Measurements from ENCODE around the gene IRF2BP2.
A peak's percentile ranks its signal among the peaks of the same experiment; 100 is the strongest.
"Not testable (repeated sequence)": the region's sequence is repeated elsewhere in the genome, so short reads cannot be mapped to it uniquely, and the experiment has no call there.

Gene IRF2BP2

GRCh38 chr1:234601301-234602017 lies 8.5 kb downstream of the IRF2BP2 start:
- peak; percentile 54 for DNase-seq (ENCODE audit: low spot score)

- DNase-seq (ENCODE audit: low spot score) = peak; percentile 78
Measured at GRCh38 chr1:234600418-234601281, 9.3 kb downstream of the IRF2BP2 start.

GRCh38 chr1:234599617-234600417 lies 10.2 kb downstream of the IRF2BP2 start:
- peak; percentile 87 for DNase-seq (ENCODE audit: low spot score)

DNA sequence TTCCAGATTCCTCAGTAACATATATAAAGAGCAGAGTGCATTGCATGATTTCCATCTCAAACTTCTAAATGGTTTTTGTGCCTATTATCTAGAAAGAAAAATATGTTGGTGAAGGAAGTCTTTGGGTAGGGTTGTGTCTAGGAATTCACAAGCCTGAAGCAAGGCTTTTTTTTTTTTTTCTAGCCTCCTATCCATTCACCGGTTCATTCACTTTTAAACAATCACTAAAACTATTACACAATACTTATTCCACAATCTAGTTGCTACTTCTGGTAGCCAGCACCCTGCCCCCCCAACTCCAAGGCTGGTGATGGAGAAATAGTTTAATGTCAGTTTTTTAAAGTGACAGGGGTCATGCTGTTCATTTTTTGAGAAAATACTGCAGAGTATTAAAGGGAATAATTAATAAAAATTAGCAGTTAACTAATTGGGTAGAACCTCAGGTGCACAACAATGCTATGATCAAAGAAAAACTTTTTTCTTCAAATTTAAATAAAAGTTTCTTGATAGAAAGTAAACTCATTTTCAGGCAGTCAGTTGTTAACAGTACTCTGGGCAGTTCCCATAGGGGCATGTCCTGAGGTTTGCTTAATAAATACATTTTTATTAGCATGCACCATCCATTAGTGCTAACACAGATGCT lies 10.9 kb downstream of the IRF2BP2 start:
- DNase-seq (ENCODE audit: low spot score) = no peak

GRCh38 chr1:234597894-234598293 lies 12.1 kb downstream of the IRF2BP2 start:
- DNase-seq (ENCODE audit: low spot score) = peak; percentile 57

DNA sequence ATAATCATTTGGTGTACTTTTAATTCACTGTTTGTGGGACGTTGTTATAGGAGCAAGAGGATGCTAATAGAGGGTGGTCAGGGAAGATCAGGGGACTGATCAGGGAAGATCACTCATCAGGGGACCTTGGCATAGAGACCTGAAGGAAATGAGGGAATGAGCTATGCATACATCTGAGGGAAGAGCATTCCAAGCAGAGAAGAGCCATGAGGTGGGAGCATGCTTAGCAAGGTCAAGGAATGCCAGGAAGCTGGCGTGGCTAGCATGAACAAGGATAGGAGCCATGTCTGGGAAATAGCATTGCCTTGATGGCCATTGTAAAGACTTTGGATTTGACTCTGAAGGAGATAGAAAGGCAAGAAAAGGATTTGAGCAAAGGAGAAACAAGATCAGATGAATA lies 14.1 kb downstream of the IRF2BP2 start:
- DNase-seq (ENCODE audit: low spot score) = no peak

- DNase-seq (ENCODE audit: low spot score) = not testable (repeated sequence)
Measured at GRCh38 chr1:234594575-234594974, 15.4 kb downstream of the IRF2BP2 start.

DNA sequence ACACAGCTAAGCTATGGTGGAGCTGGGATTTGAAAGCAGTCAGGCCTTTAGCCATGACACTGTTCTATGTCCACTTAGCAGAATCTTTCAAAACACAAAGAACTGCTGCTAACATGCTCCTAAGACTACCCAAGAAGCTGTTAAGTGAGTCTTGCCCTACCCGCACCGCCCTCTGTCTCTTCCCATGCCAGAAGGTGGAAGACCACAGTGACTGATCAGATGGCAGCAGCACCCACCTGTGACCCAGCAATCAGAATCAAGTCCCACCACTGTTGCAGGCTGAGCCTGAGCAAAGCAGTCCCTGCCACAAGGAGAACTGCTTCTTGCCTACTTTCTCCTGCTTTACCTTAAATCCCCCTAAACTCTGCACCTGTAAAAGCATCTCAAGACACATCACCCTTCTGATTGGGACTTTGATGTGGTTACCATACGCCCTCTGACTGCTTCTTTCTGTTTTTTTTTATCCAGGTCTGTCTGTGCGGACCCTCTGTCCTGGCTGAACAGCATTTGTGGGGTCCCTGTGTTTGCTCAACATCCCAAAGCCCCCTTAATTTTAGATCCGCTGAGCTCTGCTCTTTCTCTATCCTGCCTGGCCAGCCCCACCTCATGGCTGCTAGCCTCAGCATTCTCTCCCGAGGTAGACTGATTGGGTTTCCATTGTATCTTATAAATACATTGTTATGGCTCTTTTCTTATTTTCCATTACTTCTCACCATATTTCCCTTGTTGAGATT lies 16.0 kb downstream of the IRF2BP2 start:
- no peak for DNase-seq (ENCODE audit: low spot score)

DNA sequence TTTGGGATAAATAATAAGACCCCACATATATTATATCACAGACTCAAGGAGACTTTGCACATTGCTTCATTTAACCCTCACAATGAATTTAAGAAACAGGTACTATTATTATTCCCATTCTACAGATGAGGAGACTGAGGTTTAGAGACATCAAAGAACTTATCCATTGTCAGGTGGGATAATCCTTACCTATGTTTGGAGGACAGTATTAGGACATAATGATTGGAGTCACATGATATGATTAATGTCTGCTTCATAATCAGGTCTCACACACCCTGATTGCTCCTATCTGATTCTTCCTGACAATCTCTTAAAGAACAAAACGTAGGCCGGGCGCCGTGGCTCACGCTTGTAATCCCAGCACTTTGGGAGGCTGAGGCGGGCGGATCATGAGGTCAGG lies 16.9 kb downstream of the IRF2BP2 start:
- DNase-seq (ENCODE audit: low spot score) = no peak

DNA sequence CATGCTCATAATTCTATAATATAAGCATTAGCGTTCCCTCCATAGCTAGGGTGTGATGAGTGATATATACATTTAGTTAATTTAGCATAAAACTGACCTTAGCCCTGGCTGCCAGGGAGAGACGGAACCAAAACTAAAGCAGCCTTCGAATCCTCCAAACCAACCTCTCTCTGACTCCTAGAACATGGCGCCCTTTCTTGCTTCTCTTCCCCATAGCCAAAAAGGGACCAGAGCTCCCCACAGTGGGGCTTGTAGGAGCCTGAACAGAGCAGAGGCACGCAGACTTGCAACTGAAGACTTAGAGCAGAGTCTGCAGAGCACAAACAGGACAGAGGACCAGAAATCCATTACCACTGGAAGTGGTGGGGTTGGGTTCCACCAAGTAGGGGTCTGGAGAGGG lies 17.7 kb downstream of the IRF2BP2 start:
- DNase-seq (ENCODE audit: low spot score) = no peak

DNA sequence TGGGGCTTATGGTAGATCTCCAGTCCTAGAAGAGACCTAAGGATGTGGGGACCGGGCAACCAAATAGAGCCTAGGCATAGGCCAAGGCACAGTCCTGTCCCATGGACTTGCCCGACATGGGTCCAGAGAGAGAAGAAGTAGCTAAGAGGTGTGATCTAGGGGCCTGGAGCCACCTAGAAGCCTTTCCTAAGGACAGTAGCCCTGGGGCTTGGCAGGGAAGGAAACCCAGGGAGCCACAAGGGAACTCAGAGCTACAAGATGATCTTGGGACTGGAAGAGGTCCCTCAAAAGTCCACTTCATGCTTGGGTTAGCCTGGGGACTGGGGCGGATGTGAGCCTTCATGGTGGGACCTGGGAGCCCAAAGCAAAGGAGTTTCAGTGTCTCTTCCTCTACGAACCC lies 18.8 kb downstream of the IRF2BP2 start:
- DNase-seq (ENCODE audit: low spot score) = no peak

DNA sequence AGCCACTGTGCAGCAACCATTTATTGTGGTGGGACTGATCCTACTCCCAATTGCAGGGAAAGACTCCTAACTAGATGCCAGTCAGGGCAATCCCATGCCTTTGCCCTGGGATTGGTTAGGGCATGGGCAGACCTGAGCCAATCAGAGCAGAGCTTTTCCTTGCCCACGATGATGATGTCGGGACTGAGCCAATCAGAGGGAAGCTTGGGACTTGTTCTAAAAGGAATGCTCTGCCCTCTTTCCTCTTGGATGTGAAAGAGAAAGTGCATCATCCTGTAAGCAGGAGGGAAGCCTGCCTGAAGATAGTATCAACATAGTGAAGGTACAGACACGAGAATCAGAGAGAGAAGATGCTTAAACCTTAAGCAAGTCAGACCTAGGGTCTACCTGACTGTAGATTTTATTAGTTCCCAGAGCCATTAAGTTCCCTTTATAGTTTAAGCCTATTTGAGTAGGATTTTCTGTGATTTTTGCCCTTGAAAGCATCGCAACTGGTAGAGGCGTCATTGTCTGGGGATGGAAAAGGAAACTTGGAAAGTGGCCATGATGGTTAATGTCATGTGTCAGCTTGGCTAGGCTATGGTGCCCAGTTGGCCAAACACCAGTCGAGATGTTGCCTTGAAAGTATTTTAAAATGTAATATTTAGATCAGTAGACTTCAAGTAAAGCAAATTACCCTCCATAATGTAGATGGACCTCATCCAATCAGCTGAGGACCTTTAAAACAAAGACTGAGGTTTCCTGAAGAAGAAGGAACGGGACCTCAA lies 19.9 kb downstream of the IRF2BP2 start:
- DNase-seq (ENCODE audit: low spot score) = no peak

GRCh38 chr1:234589064-234589800 lies 20.7 kb downstream of the IRF2BP2 start:
- peak; percentile 46 for DNase-seq (ENCODE audit: low spot score)

GRCh38 chr1:234588386-234588785 lies 21.6 kb downstream of the IRF2BP2 start:
- DNase-seq (ENCODE audit: low spot score) = no peak

GRCh38 chr1:234586892-234587485 lies 23.0 kb downstream of the IRF2BP2 start:
- DNase-seq (ENCODE audit: low spot score) = no peak

GRCh38 chr1:234586304-234586703 lies 23.7 kb downstream of the IRF2BP2 start:
- DNase-seq (ENCODE audit: low spot score) = no peak

DNA sequence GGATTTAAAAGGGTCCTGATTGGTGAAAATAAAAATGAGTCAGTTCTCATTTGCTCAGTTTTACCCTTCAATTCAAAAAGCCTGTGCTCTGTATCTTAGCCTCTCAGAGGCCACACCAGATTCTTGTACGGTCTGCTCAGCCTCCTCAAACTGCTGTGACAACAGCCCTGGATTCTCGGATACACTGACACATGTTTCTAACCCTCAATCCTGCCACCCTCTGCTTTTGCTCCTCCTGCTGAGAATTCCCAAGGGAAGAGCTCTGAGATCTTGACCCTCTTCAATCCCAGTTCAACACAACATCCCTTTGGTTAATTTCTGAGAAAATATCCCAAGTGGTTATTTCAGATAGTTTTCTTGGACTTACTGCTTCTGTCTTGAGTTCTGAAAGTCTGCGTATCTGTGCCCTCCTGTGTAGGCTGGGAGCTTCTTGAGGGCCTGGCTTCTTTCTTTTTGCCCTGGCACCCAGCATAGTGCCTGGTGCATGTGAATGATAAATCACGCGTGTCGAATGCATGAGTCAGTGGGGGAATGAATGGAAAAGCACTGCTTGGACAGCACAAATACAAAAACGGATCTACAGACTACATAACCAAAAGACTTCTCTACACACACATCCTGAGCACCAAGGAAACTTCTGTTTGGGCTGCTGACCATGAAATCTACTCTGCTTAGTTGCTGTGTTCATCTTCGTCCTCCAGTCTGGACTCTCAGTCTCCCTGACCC lies 24.5 kb downstream of the IRF2BP2 start:
- DNase-seq (ENCODE audit: low spot score) = no peak

GRCh38 chr1:234584926-234585325 lies 25.1 kb downstream of the IRF2BP2 start:
- no peak for DNase-seq (ENCODE audit: low spot score)

DNA sequence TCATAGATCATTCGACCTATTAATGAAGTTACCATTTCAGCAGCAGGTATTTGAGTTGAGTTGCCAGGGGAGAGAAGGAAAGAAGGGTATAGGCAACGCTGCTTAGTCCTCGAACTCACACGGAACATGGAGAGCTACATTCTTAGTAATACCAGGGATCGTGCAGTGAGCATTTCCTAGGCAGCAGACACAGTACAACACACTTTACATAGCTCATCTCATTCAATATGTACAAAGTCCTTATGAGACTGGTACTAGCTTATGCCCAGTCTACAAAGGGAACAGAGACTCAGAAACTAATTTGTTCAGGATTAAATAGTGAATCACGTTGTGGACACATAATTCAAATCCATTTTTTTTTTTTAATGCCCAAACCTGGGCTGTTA lies 25.6 kb downstream of the IRF2BP2 start:
- DNase-seq (ENCODE audit: low spot score) = no peak

All from LoVo (cell line).